K562 (cell line): ENCODE data around the gene KISS1R. TPM values are rescaled to one million over a fixed set of nuclear protein-coding genes. Genes with fewer than 3 reads are reported as not detected.

Experiments used
- ATF3 ChIP-seq, 2 experiments: fragments of 450-650 bp in 1 of 2; sonication (generic) in 1 of 2; formaldehyde crosslinking in 1 of 2; IDR thresholded peaks in 1 of 2; conservative IDR thresholded peaks in 1 of 2; 2 replicates each; pipeline versions ENCODE4 v1.6.1 to v1.8.1; 2016 to 2023; ENCODE audit warnings: mild to moderate bottlenecking in 2 of 2, moderate library complexity in 2 of 2, inconsistent platforms in 1 of 2, missing genetic modification reagents in 1 of 2
- CBX1 ChIP-seq: sonication (generic); IDR thresholded peaks from 2 replicates; pipeline ENCODE4 v1.6.1; 2016; ENCODE audit warnings: antibody characterized with exemption, low read depth, mild to moderate bottlenecking
- CHD2 ChIP-seq: IDR thresholded peaks from 2 replicates; pipeline ENCODE4 v1.6.1; 2011; ENCODE audit warnings: low read depth, low read length
- CSDE1 ChIP-seq, 2 experiments: fragments of 450-650 bp; IDR thresholded peaks; 2 replicates each; pipeline ENCODE4 v1.6.1; 2016; ENCODE audit warnings: mild to moderate bottlenecking in 1 of 2
- ESRRB ChIP-seq: fragments of 250-450 bp; sonication (Bioruptor Pico); IDR thresholded peaks from 2 replicates; pipeline ENCODE4 v1.5.0; 2020; ENCODE audit warnings: mild to moderate bottlenecking, moderate library complexity, borderline replicate concordance
- FIP1L1 ChIP-seq: fragments of 200-400 bp; formaldehyde crosslinking; IDR thresholded peaks from 2 replicates; pipeline ENCODE4 v1.6.1; 2018; ENCODE audit warnings: mild to moderate bottlenecking, low read depth, low read length; ENCODE audit not compliant: poor library complexity, severe bottlenecking
- FOSL1 ChIP-seq: fragments of 200-800 bp; sonication (Bioruptor generic); conservative IDR thresholded peaks from 2 replicates; pipeline ENCODE4 v1.6.1; 2016; ENCODE audit warnings: missing genetic modification characterization, missing compliant biosample characterization
- GABPB1 ChIP-seq: sonication (generic); formaldehyde crosslinking; IDR thresholded peaks from 2 replicates; pipeline ENCODE4 v1.8.0; 2022; ENCODE audit warnings: mild to moderate bottlenecking, missing genetic modification reagents
- HLTF ChIP-seq: fragments of 450-650 bp; IDR thresholded peaks from 2 replicates; pipeline ENCODE4 v1.6.1; 2016
- JUN ChIP-seq, 2 experiments: sonication (generic) in 1 of 2; formaldehyde crosslinking in 1 of 2; IDR thresholded peaks; 2 replicates each; pipeline versions ENCODE4 v1.6.1 to v1.8.0; 2012 to 2022; ENCODE audit warnings: borderline replicate concordance in 2 of 2, mild to moderate bottlenecking in 2 of 2, improper control_type of control experiment in 1 of 2, low read depth in 1 of 2, low read length in 1 of 2, missing genetic modification reagents in 1 of 2
- JUND ChIP-seq, 2 experiments: IDR thresholded peaks; 2 replicates in 1 of 2; 3 replicates in 1 of 2; pipeline ENCODE4 v1.6.1; 2011; ENCODE audit warnings: borderline replicate concordance in 2 of 2, low read depth in 2 of 2, low read length in 2 of 2, improper control_type of control experiment in 1 of 2, missing biosample characterization in 1 of 2, missing genetic modification characterization in 1 of 2, missing genetic modification reagents in 1 of 2
- MNT ChIP-seq, 2 experiments: fragments of 450-650 bp; conservative IDR thresholded peaks; 2 replicates each; pipeline ENCODE4 v1.6.1; 2017; ENCODE audit warnings: mild to moderate bottlenecking in 2 of 2, moderate library complexity in 2 of 2
- POLR2A ChIP-seq: fragments of 450-650 bp; conservative IDR thresholded peaks from 2 replicates; pipeline ENCODE4 v1.6.1; 2016
- PTBP1 ChIP-seq: fragments of 200-400 bp; formaldehyde crosslinking; IDR thresholded peaks from 2 replicates; pipeline ENCODE4 v1.6.1; 2017; ENCODE audit warnings: low read depth, low read length
- SUPT5H ChIP-seq: fragments of 450-650 bp; IDR thresholded peaks from 2 replicates; pipeline ENCODE4 v1.6.1; 2016
- ZBTB7A ChIP-seq: IDR thresholded peaks from 2 replicates; pipeline ENCODE4 v1.6.1; 2011; ENCODE audit warnings: low read depth, mild to moderate bottlenecking, low read length, moderate library complexity, borderline replicate concordance; ENCODE audit not compliant: control insufficient read depth
- ZNF134 ChIP-seq: fragments of 250-450 bp; sonication (Bioruptor Pico); conservative IDR thresholded peaks from 2 replicates; pipeline ENCODE4 v1.4.0; 2020
- ZNF24 ChIP-seq: fragments of 450-650 bp; IDR thresholded peaks from 2 replicates; pipeline ENCODE4 v1.6.1; 2016
- ZNF592 ChIP-seq: fragments of 450-650 bp; IDR thresholded peaks from 2 replicates; pipeline ENCODE4 v1.6.1; 2017; ENCODE audit warnings: antibody characterized with exemption, mild to moderate bottlenecking
- polyA plus RNA-seq, 8 experiments: library from polyadenylated mRNA; depleted of rRNA in 4 of 8; stranded (reverse) in 5 of 8; unstranded in 3 of 8; fragments of >200 nt; fragmentation: Nextera tagmentation in 2 of 8; fragmentation: Illumina TruSeq in 1 of 8; extraction: Ambion mirVana in 2 of 8; extraction: Trizol in 1 of 8; gene quantifications; 2 replicates each; pipeline versions ENCODE4 v1.2.1 to v1.2.3, GENCODE V29; 2011 to 2014; ENCODE audit warnings: inconsistent platforms in 1 of 8, missing spikeins in 1 of 8
- total RNA-seq, 7 experiments: library from RNA; depleted of rRNA in 6 of 7; stranded (reverse); fragments of >200 nt in 6 of 7; fragmentation: Illumina TruSeq in 2 of 7; extraction: Trizol in 2 of 7; gene quantifications; 2 replicates each; pipeline versions ENCODE4 v1.2.1 to v1.2.3, GENCODE V29; 2011 to 2021; ENCODE audit warnings: low replicate concordance in 1 of 7

Gene KISS1R
- total and polyA plus RNA-seq, 9 of the 15 experiments (the other 6 are each of a cell fraction or from before 2014, with no cell fraction given): 0.37 to 39.4 (median 2.0) TPM

GRCh38 chr19:869245-870177 lies 47.6 kb upstream of the KISS1R start (continued):
- TF ChIP-seq ZNF592: peak; percentile 31; the same call in 1 of the 2 replicates
- TF ChIP-seq ZNF24: no peak
- no peak for TF ChIP-seq HLTF
- TF ChIP-seq CSDE1 (IDR thresholded peaks at IDR 0.05): no peak
- TF ChIP-seq ZBTB7A: peak; percentile 27; the same call in 1 of the 2 replicates
- peak; percentile 53 for TF ChIP-seq ATF3 (IDR thresholded peaks at IDR 0.05)
- TF ChIP-seq ATF3 (CRISPR knock-in tag; conservative IDR thresholded peaks at IDR 0.05): no peak
- peak; percentile 29; the same call in 1 of the 2 replicates for TF ChIP-seq GABPB1 (CRISPR knock-in tag)
- peak; percentile 68; the same call in 1 of the 2 replicates for TF ChIP-seq POLR2A
- peak; percentile 73 for TF ChIP-seq FOSL1 (tag)
- TF ChIP-seq ZNF134 (CRISPR knock-in tag): no peak
- peak; percentile 47 for TF ChIP-seq FIP1L1
- TF ChIP-seq PTBP1: 0 out of 2 replicates have a peak, but pooled peaks have one; percentile 48
- 0 out of 2 replicates have a peak, but pooled peaks have one; percentile 41 for TF ChIP-seq JUN (IDR thresholded peaks at IDR 0.05; ENCODE audit: borderline replicate concordance, low read depth, low read length)
- no peak for TF ChIP-seq JUN (CRISPR knock-in tag; IDR thresholded peaks at IDR 0.05; ENCODE audit: borderline replicate concordance)
- TF ChIP-seq CBX1: 0 out of 2 replicates have a peak, but pooled peaks have one; percentile 15
- no peak for TF ChIP-seq ESRRB (CRISPR knock-in tag)
- peak; percentile 79; the same call in 1 of the 2 replicates for TF ChIP-seq JUND (IDR thresholded peaks at IDR 0.05; ENCODE audit: borderline replicate concordance, low read depth, low read length)
- TF ChIP-seq JUND (tag; IDR thresholded peaks at IDR 0.05; ENCODE audit: borderline replicate concordance, low read depth, low read length): no peak; the same call in 2 of the 3 replicates
- TF ChIP-seq SUPT5H: 0 out of 2 replicates have a peak, but pooled peaks have one; percentile 27
- TF ChIP-seq MNT (conservative IDR thresholded peaks at IDR 0.05): peak in 1 of 2 experiments; percentile 49; a peak in 1 of 4 replicates
- TF ChIP-seq CHD2: peak; percentile 16; the same call in 1 of the 2 replicates
- TF ChIP-seq, all 486 proteins: peak for 19
